Hepatic stellate cell (primary cell): Measurements from ENCODE around the gene C4orf50.

Experiments used
- DNase-seq: peaks from one replicate; pipeline ENCODE4 v3.0.0; 2011; ENCODE audit warnings: low spot score

Gene C4orf50

GRCh38 chr4:5888222-5889001 lies 129.8 kb downstream of the C4orf50 start:
- no peak for DNase-seq

GRCh38 chr4:5887361-5888221 lies 130.6 kb downstream of the C4orf50 start:
- no peak for DNase-seq

GRCh38 chr4:5887011-5887360 lies 131.2 kb downstream of the C4orf50 start:
- no peak for DNase-seq

- DNase-seq = no peak
These were observed 132.5 kb downstream of the C4orf50 start for GRCh38 chr4:5885733-5886132.

GRCh38 chr4:5884796-5885195 lies 133.4 kb downstream of the C4orf50 start:
- no peak for DNase-seq

GRCh38 chr4:5883916-5884315 lies 134.3 kb downstream of the C4orf50 start:
- DNase-seq = no peak

GRCh38 chr4:5882947-5883346 lies 135.3 kb downstream of the C4orf50 start:
- DNase-seq = no peak

- DNase-seq = no peak
These were observed 136.9 kb downstream of the C4orf50 start for GRCh38 chr4:5881340-5881739.

DNA sequence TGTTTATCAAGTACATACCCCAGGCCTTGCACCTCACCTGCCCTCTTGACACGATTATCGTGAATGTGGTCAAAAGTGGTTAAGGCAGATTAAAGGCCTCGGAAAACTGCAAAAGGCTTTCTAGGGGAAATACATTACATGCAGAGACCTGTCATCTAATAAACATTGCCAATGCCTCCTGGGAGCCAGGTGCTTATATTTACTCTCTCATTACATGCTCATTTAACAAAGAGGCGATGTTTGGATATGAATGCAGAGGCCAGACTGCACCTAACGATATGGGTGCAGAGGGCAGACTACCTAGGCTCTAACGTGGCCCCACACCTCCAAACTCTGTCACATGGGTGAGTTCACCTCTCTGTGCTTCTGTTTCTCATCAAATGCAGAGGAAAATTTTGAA lies 139.9 kb downstream of the C4orf50 start:
- no peak for DNase-seq

DNA sequence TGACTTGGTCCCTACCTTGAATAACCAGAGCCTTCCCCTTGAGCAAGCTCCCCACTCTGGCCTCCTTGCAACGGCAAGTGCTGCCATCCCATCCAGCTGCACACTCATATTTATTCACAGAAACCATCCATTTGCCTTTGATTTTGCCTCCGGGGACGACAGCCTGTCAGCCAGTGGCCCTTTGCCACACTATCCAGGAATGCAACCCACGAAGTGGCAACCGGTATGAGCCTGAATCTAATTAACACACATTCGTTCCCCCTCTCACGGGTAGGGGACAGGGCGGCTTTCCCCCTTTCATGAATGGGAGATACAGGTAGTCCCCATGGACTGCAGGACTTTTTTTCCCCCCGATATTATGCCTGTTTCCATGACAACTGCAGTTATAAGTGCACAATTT lies 140.8 kb downstream of the C4orf50 start:
- no peak for DNase-seq

DNA sequence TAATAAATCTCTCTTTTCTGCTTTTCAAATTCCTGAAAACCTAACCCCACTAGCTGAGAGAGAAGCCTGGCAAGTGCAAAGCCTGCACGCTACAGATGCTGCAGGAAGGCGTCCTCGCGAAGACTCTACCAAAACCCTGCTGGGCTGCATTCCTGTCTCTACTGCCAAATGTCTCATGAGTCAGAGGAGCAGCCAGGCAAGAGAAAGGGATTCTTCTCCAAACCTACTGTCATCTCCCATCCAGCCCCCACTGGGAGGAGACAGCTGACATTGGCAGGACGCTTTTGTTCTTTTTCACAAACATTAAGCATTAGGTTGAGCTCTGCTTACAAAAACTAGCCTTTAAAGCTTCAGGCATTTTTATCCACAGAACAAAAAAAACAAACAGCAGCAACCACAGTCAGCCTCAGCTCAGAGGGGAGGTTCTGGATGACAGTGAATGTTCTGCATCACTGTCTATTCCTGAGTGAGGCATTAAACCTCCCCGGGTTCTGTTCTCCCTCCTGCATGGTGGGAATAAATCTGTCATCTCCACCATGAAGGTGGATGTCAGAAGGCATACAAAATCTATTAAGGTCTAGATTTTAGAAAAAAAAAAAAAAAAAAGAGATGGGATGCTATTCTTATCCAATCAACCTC lies 143.3 kb downstream of the C4orf50 start:
- DNase-seq = no peak

GRCh38 chr4:5870701-5871100 lies 147.5 kb downstream of the C4orf50 start:
- no peak for DNase-seq

GRCh38 chr4:5869966-5870619 lies 148.1 kb downstream of the C4orf50 start:
- no peak for DNase-seq

DNA sequence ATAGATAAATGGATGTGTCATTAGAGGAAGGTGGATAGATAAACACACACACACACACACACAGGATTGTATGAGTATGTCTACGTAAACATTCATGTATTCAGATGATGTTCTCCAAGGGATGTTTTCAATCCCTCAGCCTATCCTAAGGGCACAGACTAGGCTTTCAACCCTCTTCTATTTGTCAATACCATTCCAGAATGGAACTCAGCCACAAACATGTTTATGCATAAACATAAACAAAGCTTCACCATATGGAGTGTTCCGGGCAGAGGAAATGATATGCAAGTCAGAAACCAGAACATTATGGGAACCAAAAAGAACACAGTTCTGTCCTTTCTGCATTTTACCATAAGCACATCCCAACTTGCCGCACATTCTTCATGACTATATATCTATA lies 150.4 kb downstream of the C4orf50 start:
- DNase-seq = no peak

- DNase-seq = no peak
These were observed 151.1 kb downstream of the C4orf50 start for GRCh38 chr4:5866841-5867813.

GRCh38 chr4:5865896-5866599 lies 152.2 kb downstream of the C4orf50 start:
- DNase-seq = no peak

- DNase-seq = peak; percentile 54
These were observed 154.6 kb downstream of the C4orf50 start for GRCh38 chr4:5863461-5864113.

DNA sequence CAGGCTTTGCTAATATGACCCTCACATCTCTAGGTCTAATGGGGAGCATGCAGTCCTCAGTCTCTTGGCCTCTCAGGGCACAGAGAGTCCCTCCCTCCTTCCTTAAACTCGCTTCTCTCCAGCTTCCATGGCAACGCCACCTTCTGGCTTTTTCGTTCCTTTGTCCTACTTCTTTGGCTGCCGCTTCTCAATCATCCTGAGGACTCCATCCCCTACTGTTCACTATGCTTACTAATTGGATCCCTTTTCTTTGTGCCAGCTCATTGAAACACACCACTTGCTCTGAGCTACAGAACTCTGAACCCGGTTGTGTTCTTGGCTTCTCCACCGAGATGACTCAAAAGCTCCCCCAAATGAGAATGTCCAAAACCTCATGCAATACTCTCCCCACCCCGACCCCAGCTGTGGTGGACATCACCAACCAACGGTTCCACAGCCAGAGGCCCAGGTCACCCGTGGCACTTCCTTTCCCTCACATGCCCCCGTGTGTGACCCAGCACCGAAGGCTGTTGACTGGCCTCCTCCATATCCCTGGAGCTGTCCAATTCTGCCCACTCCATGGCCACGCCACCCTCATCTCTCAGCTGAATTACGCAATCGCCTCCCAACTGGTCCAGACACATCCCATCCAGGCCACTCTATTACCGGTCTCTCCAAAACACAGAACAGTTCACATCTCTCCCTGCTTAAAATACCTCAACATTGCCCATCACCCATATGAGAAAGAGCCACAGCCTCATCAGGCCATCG lies 160.0 kb downstream of the C4orf50 start:
- no peak for DNase-seq

- no peak for DNase-seq
These were observed 161.0 kb downstream of the C4orf50 start for GRCh38 chr4:5857199-5857598.
